WERI-Rb-1 (cell line): Measurements from ENCODE around the gene NDUFS5.

ENCODE experiments used
- DNase-seq: peaks from one replicate; pipeline ENCODE4 v3.0.0-alpha.2; 2020
- H3K27ac ChIP-seq: fragments of 250-450 bp; sonication (Bioruptor Pico); 2 replicates; pipeline ENCODE4 v1.5.1; 2020; ENCODE audit warnings: mild to moderate bottlenecking, moderate library complexity
- H3K27me3 ChIP-seq: fragments of 250-450 bp; sonication (Bioruptor Pico); 2 replicates; pipeline ENCODE4 v1.5.1; 2021; ENCODE audit warnings: mild to moderate bottlenecking, low read depth, moderate library complexity; ENCODE audit not compliant: insufficient read depth, severe bottlenecking
- H3K36me3 ChIP-seq: fragments of 250-450 bp; sonication (Bioruptor Pico); 2 replicates; pipeline ENCODE4 v1.5.1; 2020; ENCODE audit warnings: mild to moderate bottlenecking, moderate library complexity
- H3K4me3 ChIP-seq: 2 replicates; pipeline ENCODE4 v1.5.1; 2011; ENCODE audit warnings: low read depth, mild to moderate bottlenecking, control low read depth, low read length
- H3K9me3 ChIP-seq: fragments of 250-450 bp; sonication (Bioruptor Pico); 2 replicates; pipeline ENCODE4 v1.5.1; 2021; ENCODE audit warnings: mild to moderate bottlenecking, moderate library complexity; ENCODE audit not compliant: severe bottlenecking
- TF ChIP-seq, protein P1 (sequence below): IDR thresholded peaks from 2 replicates; pipeline ENCODE4 v1.5.1; 2011; ENCODE audit warnings: low read depth, mild to moderate bottlenecking, control low read depth, inconsistent platforms, low read length

Gene NDUFS5

DNA sequence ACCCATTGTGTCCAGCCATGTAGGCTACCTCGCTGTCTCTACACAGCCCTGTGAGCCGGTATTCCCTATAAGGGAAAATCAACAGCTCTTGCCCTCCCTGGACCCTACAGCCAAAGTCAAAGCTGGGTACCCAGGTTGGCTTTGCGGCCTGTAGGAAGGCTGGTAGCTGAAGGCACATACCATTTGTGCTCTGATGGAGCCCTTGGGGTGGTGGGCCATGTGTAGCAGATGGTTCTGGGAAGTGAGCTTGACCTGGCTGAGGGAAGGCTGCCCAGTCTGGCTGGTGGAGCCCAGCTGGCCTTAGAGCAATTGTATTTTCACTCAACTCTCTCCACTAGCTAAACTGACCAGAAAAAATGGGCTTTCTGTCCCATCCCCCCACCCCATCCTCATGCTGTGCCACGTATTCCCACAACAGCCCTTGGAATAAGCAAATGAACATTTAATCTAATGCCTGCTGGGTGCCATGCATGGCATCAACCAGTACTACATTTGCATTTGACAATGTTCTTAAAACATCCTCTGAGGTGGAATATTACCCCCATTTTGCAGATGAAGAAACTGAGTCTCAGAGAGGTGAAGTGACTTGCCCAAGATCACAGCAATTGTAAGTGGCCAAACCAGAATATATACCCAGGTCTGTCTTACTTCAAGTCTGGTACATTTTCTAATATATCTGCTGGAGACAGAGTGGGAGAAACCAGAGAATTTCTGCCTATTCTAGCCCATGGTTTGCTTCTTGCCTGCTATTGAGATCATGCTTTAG lies 56.8 kb downstream of the NDUFS5 start:
- H3K27me3 ChIP-seq = no peaks in the 10 kb centered on the region
- H3K36me3 ChIP-seq = no peaks in the 10 kb centered on the region
- TF ChIP-seq, protein P1, sequence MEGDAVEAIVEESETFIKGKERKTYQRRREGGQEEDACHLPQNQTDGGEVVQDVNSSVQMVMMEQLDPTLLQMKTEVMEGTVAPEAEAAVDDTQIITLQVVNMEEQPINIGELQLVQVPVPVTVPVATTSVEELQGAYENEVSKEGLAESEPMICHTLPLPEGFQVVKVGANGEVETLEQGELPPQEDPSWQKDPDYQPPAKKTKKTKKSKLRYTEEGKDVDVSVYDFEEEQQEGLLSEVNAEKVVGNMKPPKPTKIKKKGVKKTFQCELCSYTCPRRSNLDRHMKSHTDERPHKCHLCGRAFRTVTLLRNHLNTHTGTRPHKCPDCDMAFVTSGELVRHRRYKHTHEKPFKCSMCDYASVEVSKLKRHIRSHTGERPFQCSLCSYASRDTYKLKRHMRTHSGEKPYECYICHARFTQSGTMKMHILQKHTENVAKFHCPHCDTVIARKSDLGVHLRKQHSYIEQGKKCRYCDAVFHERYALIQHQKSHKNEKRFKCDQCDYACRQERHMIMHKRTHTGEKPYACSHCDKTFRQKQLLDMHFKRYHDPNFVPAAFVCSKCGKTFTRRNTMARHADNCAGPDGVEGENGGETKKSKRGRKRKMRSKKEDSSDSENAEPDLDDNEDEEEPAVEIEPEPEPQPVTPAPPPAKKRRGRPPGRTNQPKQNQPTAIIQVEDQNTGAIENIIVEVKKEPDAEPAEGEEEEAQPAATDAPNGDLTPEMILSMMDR = no peak
- H3K9me3 ChIP-seq = no peaks in the 10 kb centered on the region
- DNase-seq = no peak
- H3K27ac ChIP-seq = no peak overlapping the region
- H3K4me3 ChIP-seq = no peak overlapping the region

DNA sequence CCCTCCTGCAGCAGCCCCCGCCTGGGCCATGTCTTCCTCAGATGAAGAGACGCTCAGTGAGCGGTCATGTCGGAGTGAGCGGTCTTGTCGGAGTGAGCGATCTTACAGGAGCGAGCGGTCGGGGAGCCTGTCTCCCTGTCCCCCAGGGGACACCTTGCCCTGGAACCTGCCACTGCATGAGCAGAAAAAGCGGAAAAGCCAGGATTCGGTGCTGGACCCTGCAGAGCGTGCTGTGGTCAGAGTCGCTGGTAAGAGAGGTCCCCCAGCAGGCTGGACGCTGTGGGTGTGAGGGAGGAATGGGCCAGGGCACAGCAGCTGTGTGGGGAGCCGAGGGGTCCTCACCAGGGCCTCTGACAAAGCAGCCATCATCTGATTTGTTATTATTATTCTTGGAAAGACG lies 58.0 kb downstream of the NDUFS5 start:
- Histone ChIP-seq H3K9me3 (no peaks in the 10 kb centered on the region), H3K27ac (no peak overlapping the region), H3K4me3 (no peak overlapping the region), H3K36me3 (no peaks in the 10 kb centered on the region), H3K27me3 (no peaks in the 10 kb centered on the region)
- TF ChIP-seq, protein P1 = no peak
- no peak for DNase-seq
